H9 (cell line): ENCODE results near the gene AGBL4. TPM values are rescaled to one million over a fixed set of nuclear protein-coding genes. Genes with fewer than 3 reads are reported as not detected.
A peak's percentile ranks its signal among the peaks of the same experiment; 100 is the strongest.

Experiments
- DNase-seq: peaks from one replicate; pipeline ENCODE4 v3.0.0-alpha.2; 2017
- H2AFZ ChIP-seq: one replicate; pipeline ENCODE4 v1.6.1; 2013; ENCODE audit warnings: mild to moderate bottlenecking, low read length, control low read depth, moderate library complexity
- H2AK5ac ChIP-seq: 2 replicates; pipeline ENCODE4 v1.6.1; 2013; ENCODE audit warnings: low read length, control low read depth, mixed read lengths; ENCODE audit not compliant: insufficient read length
- H2BK120ac ChIP-seq: one replicate; pipeline ENCODE4 v1.6.1; 2013; ENCODE audit warnings: low read depth, mild to moderate bottlenecking, low read length, control low read depth, inconsistent platforms; ENCODE audit not compliant: poor library complexity, severe bottlenecking
- H2BK12ac ChIP-seq: 2 replicates; pipeline ENCODE4 v1.6.1; 2013; ENCODE audit warnings: low read length, control low read depth, mixed read lengths, low read depth; ENCODE audit not compliant: insufficient read length
- H2BK15ac ChIP-seq: 2 replicates; pipeline ENCODE4 v1.6.1; 2013; ENCODE audit warnings: low read depth, low read length, control low read depth
- H2BK20ac ChIP-seq: one replicate; pipeline ENCODE4 v1.6.1; 2013; ENCODE audit warnings: low read depth, mild to moderate bottlenecking, low read length, control low read depth, inconsistent platforms; ENCODE audit not compliant: poor library complexity, severe bottlenecking
- H2BK5ac ChIP-seq: 2 replicates; pipeline ENCODE4 v1.6.1; 2013; ENCODE audit warnings: low read length, control low read depth, mixed read lengths; ENCODE audit not compliant: insufficient read length
- H3K14ac ChIP-seq: 2 replicates; pipeline ENCODE4 v1.6.1; 2013; ENCODE audit warnings: low read length, control low read depth; ENCODE audit not compliant: insufficient read depth
- H3K18ac ChIP-seq: 2 replicates; pipeline ENCODE4 v1.6.1; 2013; ENCODE audit warnings: low read depth, mild to moderate bottlenecking, mixed read lengths, low read length, control low read depth; ENCODE audit not compliant: insufficient read length
- H3K23ac ChIP-seq: 2 replicates; pipeline ENCODE4 v1.6.1; 2013; ENCODE audit warnings: low read length, control low read depth, mixed read lengths, low read depth; ENCODE audit not compliant: insufficient read length
- H3K23me2 ChIP-seq: 2 replicates; pipeline ENCODE4 v1.6.1; 2013; ENCODE audit warnings: low read depth, mild to moderate bottlenecking, mixed read lengths, low read length, control low read depth; ENCODE audit not compliant: insufficient read length, poor library complexity, severe bottlenecking
- H3K27ac ChIP-seq: 2 replicates; pipeline ENCODE4 v1.5.1; 2013; ENCODE audit warnings: low read length, control low read depth, mixed read lengths, low read depth; ENCODE audit not compliant: insufficient read length
- H3K27me3 ChIP-seq: 2 replicates; pipeline ENCODE4 v1.6.1; 2013; ENCODE audit warnings: low read length, control low read depth, inconsistent platforms; ENCODE audit not compliant: insufficient read depth
- H3K4ac ChIP-seq: 2 replicates; pipeline ENCODE4 v1.6.1; 2013; ENCODE audit warnings: low read depth, mild to moderate bottlenecking, control low read depth, inconsistent platforms, low read length, moderate library complexity
- H3K4me1 ChIP-seq: 2 replicates; pipeline ENCODE4 v1.6.1; 2013; ENCODE audit warnings: low read length, control low read depth, inconsistent platforms; ENCODE audit not compliant: insufficient read depth
- H3K4me2 ChIP-seq: 2 replicates; pipeline ENCODE4 v1.6.1; 2013; ENCODE audit warnings: low read length, control low read depth, mixed read lengths; ENCODE audit not compliant: insufficient read length, insufficient read depth
- H3K56ac ChIP-seq: 2 replicates; pipeline ENCODE4 v1.6.1; 2013; ENCODE audit warnings: low read depth, mild to moderate bottlenecking, mixed read lengths, low read length, control low read depth; ENCODE audit not compliant: insufficient read length
- H3K79me1 ChIP-seq: 2 replicates; pipeline ENCODE4 v1.6.1; 2013; ENCODE audit warnings: low read depth, mild to moderate bottlenecking, moderate library complexity, low read length, control low read depth, inconsistent platforms; ENCODE audit not compliant: insufficient read depth, poor library complexity, severe bottlenecking
- H3K79me2 ChIP-seq: 2 replicates; pipeline ENCODE4 v1.6.1; 2013; ENCODE audit warnings: low read length, control low read depth, inconsistent platforms; ENCODE audit not compliant: insufficient read depth
- H3K9ac ChIP-seq: 2 replicates; pipeline ENCODE4 v1.6.1; 2013; ENCODE audit warnings: low read length, control low read depth, mixed read lengths; ENCODE audit not compliant: insufficient read length; ENCODE audit errors: extremely low read depth
- H3K9me3 ChIP-seq: one replicate; pipeline ENCODE4 v1.6.1; 2013; ENCODE audit warnings: low read depth, low read length, inconsistent platforms; ENCODE audit not compliant: control insufficient read depth
- H3T11ph ChIP-seq: one replicate; pipeline ENCODE4 v1.6.1; 2013; ENCODE audit warnings: mild to moderate bottlenecking, low read length, control low read depth, inconsistent platforms
- H4K20me1 ChIP-seq: one replicate; pipeline ENCODE4 v1.6.1; 2013; ENCODE audit not compliant: control insufficient read depth, insufficient read length, insufficient read depth
- H4K5ac ChIP-seq: 2 replicates; pipeline ENCODE4 v1.6.1; 2013; ENCODE audit warnings: low read depth, mild to moderate bottlenecking, mixed read lengths, low read length, control low read depth; ENCODE audit not compliant: insufficient read length
- H4K8ac ChIP-seq: replicated peaks from 2 replicates; pipeline ENCODE4 v1.6.1; 2013; ENCODE audit warnings: low read length, control low read depth, mixed read lengths, low read depth; ENCODE audit not compliant: insufficient read length
- H4K91ac ChIP-seq: 2 replicates; pipeline ENCODE4 v1.6.1; 2013; ENCODE audit warnings: low read depth, mild to moderate bottlenecking, moderate library complexity, mixed read lengths, low read length, control low read depth; ENCODE audit not compliant: insufficient read length
- H3K27ac Mint-ChIP-seq, 3 experiments: 2 replicates in 2 of 3; 3 replicates in 1 of 3; pipeline ENCODE4 v1.8.0; 2020 to 2021; ENCODE audit warnings: mixed read lengths in 3 of 3, mild to moderate bottlenecking in 1 of 3, moderate library complexity in 1 of 3
- H3K27me3 Mint-ChIP-seq: 2 replicates; pipeline ENCODE4 v1.8.0; 2021; ENCODE audit warnings: low read depth, mild to moderate bottlenecking, moderate library complexity, mixed read lengths
- H3K36me3 Mint-ChIP-seq, 3 experiments: 2 replicates in 2 of 3; 3 replicates in 1 of 3; pipeline ENCODE4 v1.8.0; 2020 to 2021; ENCODE audit warnings: low read depth in 3 of 3, mixed read lengths in 3 of 3; ENCODE audit not compliant: insufficient read depth in 1 of 3
- H3K4me1 Mint-ChIP-seq, 2 experiments: 2 replicates each; pipeline ENCODE4 v1.8.0; 2020; ENCODE audit warnings: mixed read lengths in 2 of 2
- H3K4me3 Mint-ChIP-seq, 2 experiments: 2 replicates in 1 of 2; 3 replicates in 1 of 2; pipeline ENCODE4 v1.8.0; 2020 to 2021; ENCODE audit warnings: mild to moderate bottlenecking in 2 of 2, mixed read lengths in 2 of 2, moderate library complexity in 1 of 2
- H3K9me3 Mint-ChIP-seq, 2 experiments: 2 replicates in 1 of 2; 3 replicates in 1 of 2; pipeline ENCODE4 v1.8.0; 2020; ENCODE audit warnings: mild to moderate bottlenecking in 2 of 2, mixed read lengths in 2 of 2, moderate library complexity in 1 of 2
- total RNA-seq: library from RNA; stranded (reverse); gene quantifications from 2 replicates; pipeline ENCODE4 v1.2.1, GENCODE V29; 2021
- TF ChIP-seq, protein P1 (sequence below): fragments of 200-600 bp; sonication (generic); conservative IDR thresholded peaks from 3 replicates; pipeline ENCODE4 v1.8.0; 2021; ENCODE audit warnings: antibody characterized with exemption, mild to moderate bottlenecking

The AGBL4 gene
- total RNA-seq, 1 experiment from 2014 or later = not detected

DNA sequence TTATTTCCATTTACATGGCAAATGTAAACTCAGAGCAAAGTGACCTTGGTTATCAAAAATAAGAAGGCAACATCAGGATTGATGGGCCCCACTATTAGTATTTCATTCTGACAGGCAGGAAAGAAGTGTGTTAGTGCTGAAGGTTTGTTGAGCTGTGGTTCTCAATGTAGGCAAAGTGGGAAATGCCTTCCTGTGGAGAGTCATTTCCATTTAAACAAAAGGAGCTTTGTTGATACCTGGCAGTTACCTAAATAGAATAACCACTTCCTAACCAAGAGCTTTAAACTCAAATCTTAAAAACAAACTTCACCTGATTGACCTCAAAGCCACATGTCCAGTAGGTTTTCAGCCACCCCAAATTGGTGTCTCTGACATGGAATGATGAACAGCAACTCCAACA lies 667.2 kb downstream of the AGBL4 start:
- H3K4ac ChIP-seq = no peak overlapping the region
- H2AK5ac ChIP-seq = no peak overlapping the region
- no peaks in the 10 kb centered on the region for H3K79me2 ChIP-seq
- TF ChIP-seq, protein P1, sequence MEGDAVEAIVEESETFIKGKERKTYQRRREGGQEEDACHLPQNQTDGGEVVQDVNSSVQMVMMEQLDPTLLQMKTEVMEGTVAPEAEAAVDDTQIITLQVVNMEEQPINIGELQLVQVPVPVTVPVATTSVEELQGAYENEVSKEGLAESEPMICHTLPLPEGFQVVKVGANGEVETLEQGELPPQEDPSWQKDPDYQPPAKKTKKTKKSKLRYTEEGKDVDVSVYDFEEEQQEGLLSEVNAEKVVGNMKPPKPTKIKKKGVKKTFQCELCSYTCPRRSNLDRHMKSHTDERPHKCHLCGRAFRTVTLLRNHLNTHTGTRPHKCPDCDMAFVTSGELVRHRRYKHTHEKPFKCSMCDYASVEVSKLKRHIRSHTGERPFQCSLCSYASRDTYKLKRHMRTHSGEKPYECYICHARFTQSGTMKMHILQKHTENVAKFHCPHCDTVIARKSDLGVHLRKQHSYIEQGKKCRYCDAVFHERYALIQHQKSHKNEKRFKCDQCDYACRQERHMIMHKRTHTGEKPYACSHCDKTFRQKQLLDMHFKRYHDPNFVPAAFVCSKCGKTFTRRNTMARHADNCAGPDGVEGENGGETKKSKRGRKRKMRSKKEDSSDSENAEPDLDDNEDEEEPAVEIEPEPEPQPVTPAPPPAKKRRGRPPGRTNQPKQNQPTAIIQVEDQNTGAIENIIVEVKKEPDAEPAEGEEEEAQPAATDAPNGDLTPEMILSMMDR = no peak
- no peak overlapping the region for H3K9ac ChIP-seq
- H3K27me3 ChIP-seq = no peaks in the 10 kb centered on the region; the same call in 1 of the 2 replicates
- no peak overlapping the region for H2BK120ac ChIP-seq
- Mint-ChIP-seq H3K36me3 (peaks cover 0 to 10% (median 4%) of the 10 kb centered on the region in 3 experiments; a peak in 5 of 7 replicates), H3K27ac (no peak overlapping the region), H3K27me3 (no peaks in the 10 kb centered on the region), H3K4me3 (no peak overlapping the region), H3K4me1 (no peaks in the 10 kb centered on the region), H3K9me3 (peaks cover 15 to 31% of the 10 kb centered on the region in 2 experiments)
- H3K23ac ChIP-seq = no peak overlapping the region
- no peak overlapping the region for H3K18ac ChIP-seq
- H2BK12ac ChIP-seq = no peak overlapping the region
- H3K23me2 ChIP-seq = no peaks in the 10 kb centered on the region
- H2BK15ac ChIP-seq = no peak overlapping the region
- no peak overlapping the region for H4K5ac ChIP-seq
- no peak overlapping the region for H2BK5ac ChIP-seq
- H3T11ph ChIP-seq = no peak overlapping the region
- DNase-seq = peak; percentile 28
- no peak overlapping the region for H3K56ac ChIP-seq
- H3K79me1 ChIP-seq = no peaks in the 10 kb centered on the region
- H3K4me1 ChIP-seq = peaks cover 2% of the 10 kb centered on the region; the same call in 1 of the 2 replicates
- no peaks in the 10 kb centered on the region for H4K20me1 ChIP-seq
- H3K9me3 ChIP-seq = peaks cover 65% of the 10 kb centered on the region
- no peak overlapping the region for H3K14ac ChIP-seq
- no peak overlapping the region for H2AFZ ChIP-seq
- H4K91ac ChIP-seq = no peak overlapping the region
- H4K8ac ChIP-seq = no peak overlapping the region
- H3K4me2 ChIP-seq = peak overlapping the region; percentile 12
- no peak overlapping the region for H2BK20ac ChIP-seq
- H3K27ac ChIP-seq = no peak overlapping the region
